Liver (tissue), 9 donors: ENCODE data around the gene PTCD1. TPM values are rescaled to one million over a fixed set of nuclear protein-coding genes. Genes with fewer than 3 reads are reported as not detected.

Experiments
- DNase-seq: peaks from one replicate; pipeline ENCODE4 v3.0.0-alpha.2; 2017; ENCODE audit warnings: low spot score
- H3K27ac ChIP-seq, 2 donors: one replicate each; pipeline ENCODE4 v1.7.0; 2013; ENCODE audit warnings: inconsistent platforms in 2 of 2, low read length in 2 of 2, control low read depth in 1 of 2, low read depth in 1 of 2, mild to moderate bottlenecking in 1 of 2
- H3K27me3 ChIP-seq, 4 donors: one replicate each; pipeline versions ENCODE4 v1.6.1 to v1.7.0; 2013; ENCODE audit warnings: low read length in 3 of 4, inconsistent platforms in 1 of 4, mild to moderate bottlenecking in 1 of 4, moderate library complexity in 1 of 4; ENCODE audit not compliant: control insufficient read depth in 4 of 4, insufficient read depth in 4 of 4
- H3K36me3 ChIP-seq, 4 donors: one replicate each; pipeline versions ENCODE4 v1.6.1 to v1.7.0; 2013; ENCODE audit warnings: low read length in 3 of 4, mild to moderate bottlenecking in 3 of 4, low read depth in 1 of 4, moderate library complexity in 1 of 4; ENCODE audit not compliant: control insufficient read depth in 4 of 4, insufficient read depth in 3 of 4
- H3K4me1 ChIP-seq, 4 donors: one replicate each; pipeline versions ENCODE4 v1.6.1 to v1.7.0; 2013; ENCODE audit warnings: low read length in 3 of 4, mild to moderate bottlenecking in 3 of 4, moderate library complexity in 1 of 4; ENCODE audit not compliant: control insufficient read depth in 4 of 4, insufficient read depth in 4 of 4
- H3K4me3 ChIP-seq, 3 donors: one replicate each; pipeline versions ENCODE4 v1.6.1 to v1.7.0; 2013; ENCODE audit warnings: low read length in 3 of 3, control low read depth in 1 of 3, low read depth in 1 of 3, mild to moderate bottlenecking in 1 of 3
- H3K9ac ChIP-seq, 2 donors: one replicate each; pipeline ENCODE4 v1.7.0; 2013; ENCODE audit warnings: low read length in 2 of 2, mild to moderate bottlenecking in 2 of 2, moderate library complexity in 2 of 2, control low read depth in 1 of 2, low read depth in 1 of 2
- H3K9me3 ChIP-seq, 4 donors: one replicate each; pipeline versions ENCODE4 v1.6.1 to v1.7.0; 2013; ENCODE audit warnings: low read length in 3 of 4; ENCODE audit not compliant: control insufficient read depth in 4 of 4
- CTCF ChIP-seq: fragments of 150-350 bp; IDR thresholded peaks from 2 replicates; pipeline ENCODE4 v1.5.1; 2017; ENCODE audit warnings: improper control_type of control experiment, low read depth, low read length; ENCODE audit not compliant: missing input control
- EGR1 ChIP-seq, 2 donors: IDR thresholded peaks; 2 replicates each; pipeline ENCODE4 v1.6.1; 2016 to 2018; ENCODE audit warnings: antibody characterized with exemption in 2 of 2, low read depth in 2 of 2
- FOXA1 ChIP-seq: IDR thresholded peaks from 2 replicates; pipeline ENCODE4 v1.6.1; 2016; ENCODE audit warnings: antibody characterized with exemption
- FOXA2 ChIP-seq: IDR thresholded peaks from 2 replicates; pipeline ENCODE4 v1.6.1; 2016; ENCODE audit warnings: antibody characterized with exemption
- GABPA ChIP-seq, 2 donors: IDR thresholded peaks in 1 of 2; conservative IDR thresholded peaks in 1 of 2; 2 replicates each; pipeline ENCODE4 v1.6.1; 2016; ENCODE audit warnings: antibody characterized with exemption in 2 of 2, mild to moderate bottlenecking in 1 of 2, moderate library complexity in 1 of 2
- HNF4A ChIP-seq, 2 donors: conservative IDR thresholded peaks; 2 replicates each; pipeline ENCODE4 v1.6.1; 2016; ENCODE audit warnings: antibody characterized with exemption in 2 of 2, mild to moderate bottlenecking in 2 of 2
- HNF4G ChIP-seq: IDR thresholded peaks from 2 replicates; pipeline ENCODE4 v1.6.1; 2016; ENCODE audit warnings: antibody characterized with exemption
- JUND ChIP-seq, 2 donors: IDR thresholded peaks; 2 replicates each; pipeline ENCODE4 v1.6.1; 2016; ENCODE audit warnings: antibody characterized with exemption in 2 of 2
- NR2F2 ChIP-seq: IDR thresholded peaks from 2 replicates; pipeline ENCODE4 v1.6.1; 2016; ENCODE audit warnings: antibody characterized with exemption
- RAD21 ChIP-seq, 2 donors: IDR thresholded peaks; 2 replicates each; pipeline ENCODE4 v1.6.1; 2016; ENCODE audit warnings: antibody characterized with exemption in 2 of 2, mild to moderate bottlenecking in 2 of 2
- REST ChIP-seq: IDR thresholded peaks from 2 replicates; pipeline ENCODE4 v1.6.1; 2016; ENCODE audit warnings: antibody characterized with exemption, mild to moderate bottlenecking
- RXRA ChIP-seq, 2 donors: IDR thresholded peaks; 2 replicates each; pipeline ENCODE4 v1.6.1; 2017 to 2018; ENCODE audit warnings: antibody characterized with exemption in 2 of 2, mild to moderate bottlenecking in 1 of 2
- SP1 ChIP-seq: IDR thresholded peaks from 2 replicates; pipeline ENCODE4 v1.6.1; 2018; ENCODE audit warnings: antibody characterized with exemption, mild to moderate bottlenecking
- TAF1 ChIP-seq: conservative IDR thresholded peaks from 2 replicates; pipeline ENCODE4 v1.6.1; 2016; ENCODE audit warnings: antibody characterized with exemption, mild to moderate bottlenecking
- YY1 ChIP-seq: IDR thresholded peaks from 2 replicates; pipeline ENCODE4 v1.6.1; 2016; ENCODE audit warnings: antibody characterized with exemption, mild to moderate bottlenecking
- WGBS: extraction: QIAGEN DNeasy Blood & Tissue Kit; methylation state at CpG from one replicate; pipeline ENCODE4 v1.1.7; 2013; 5-methylcytosine and 5-hydroxymethylcytosine counted together
- polyA plus RNA-seq, 2 donors: library from polyadenylated mRNA; stranded (reverse) in 1 of 2; unstranded in 1 of 2; fragments of 200-250 nt in 1 of 2; fragments of >200 nt in 1 of 2; fragmentation: Nextera tagmentation in 1 of 2; extraction: Ambion mirVana in 1 of 2; gene quantifications; one replicate each; pipeline versions ENCODE4 v1.2.1 to v1.2.3, GENCODE V29; 2013 to 2015
- total RNA-seq, 2 donors: library from RNA; depleted of rRNA; stranded (reverse); fragments of >200 nt; gene quantifications; one replicate each; pipeline ENCODE4 v1.2.3, GENCODE V29; 2014
- TF ChIP-seq, protein P1 (sequence below): IDR thresholded peaks from 2 replicates; pipeline ENCODE4 v1.6.1; 2016; ENCODE audit warnings: antibody characterized with exemption
- TF ChIP-seq, protein P2 (sequence below): IDR thresholded peaks from 2 replicates; pipeline ENCODE4 v1.6.1; 2016; ENCODE audit warnings: antibody characterized with exemption
- TF ChIP-seq, protein P3 (sequence below): IDR thresholded peaks from 2 replicates; pipeline ENCODE4 v1.6.1; 2016; ENCODE audit warnings: antibody characterized with exemption
- donor health status: healthy.
- donor health status: healthy.
- donor health status: healthy.
- donor health status: healthy.
- donor health status: healthy.

The PTCD1 gene
- total and polyA plus RNA-seq, 4 donors, result 3.1 to 4.3 (median 3.8) TPM

- H3K4me1 ChIP-seq, result peaks cover 7 to 23% (median 14%) of the 10 kb centered on the region in 4 donors
- TF ChIP-seq GABPA (IDR thresholded peaks at IDR 0.05 in 1 of 2, conservative IDR thresholded peaks at IDR 0.05 in 1 of 2) (no peak), TAF1 (no peak), FOXA1 (no peak), CTCF (no peak), NR2F2 (no peak), HNF4G (no peak), EGR1 (IDR thresholded peaks at IDR 0.05; ENCODE audit: low read depth in 2 of 2) (no peak), RAD21 (IDR thresholded peaks at IDR 0.05) (no peak)
- TF ChIP-seq, protein P1, sequence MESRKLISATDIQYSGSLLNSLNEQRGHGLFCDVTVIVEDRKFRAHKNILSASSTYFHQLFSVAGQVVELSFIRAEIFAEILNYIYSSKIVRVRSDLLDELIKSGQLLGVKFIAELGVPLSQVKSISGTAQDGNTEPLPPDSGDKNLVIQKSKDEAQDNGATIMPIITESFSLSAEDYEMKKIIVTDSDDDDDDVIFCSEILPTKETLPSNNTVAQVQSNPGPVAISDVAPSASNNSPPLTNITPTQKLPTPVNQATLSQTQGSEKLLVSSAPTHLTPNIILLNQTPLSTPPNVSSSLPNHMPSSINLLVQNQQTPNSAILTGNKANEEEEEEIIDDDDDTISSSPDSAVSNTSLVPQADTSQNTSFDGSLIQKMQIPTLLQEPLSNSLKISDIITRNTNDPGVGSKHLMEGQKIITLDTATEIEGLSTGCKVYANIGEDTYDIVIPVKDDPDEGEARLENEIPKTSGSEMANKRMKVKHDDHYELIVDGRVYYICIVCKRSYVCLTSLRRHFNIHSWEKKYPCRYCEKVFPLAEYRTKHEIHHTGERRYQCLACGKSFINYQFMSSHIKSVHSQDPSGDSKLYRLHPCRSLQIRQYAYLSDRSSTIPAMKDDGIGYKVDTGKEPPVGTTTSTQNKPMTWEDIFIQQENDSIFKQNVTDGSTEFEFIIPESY, result no peak
- H3K9ac ChIP-seq, result no peak overlapping the region
- H3K4me3 ChIP-seq, result no peak overlapping the region
- H3K9me3 ChIP-seq, result no peaks in the 10 kb centered on the region
- 96% methylated on average over 11 of the region's 11 CpGs for WGBS
- no peak overlapping the region for H3K27ac ChIP-seq
- H3K27me3 ChIP-seq, result no peaks in the 10 kb centered on the region
- no peak for DNase-seq
- H3K36me3 ChIP-seq, result peaks cover 0 to 7% (median 3%) of the 10 kb centered on the region in 4 donors
Observed at GRCh38 chr7:99371376-99371920, 67.2 kb downstream of the PTCD1 start.

GRCh38 chr7:99369767-99370391 is 68.7 kb downstream of the PTCD1 start:
- no peak overlapping the region for H3K9ac ChIP-seq
- peaks cover 4 to 18% (median 7%) of the 10 kb centered on the region in 4 donors for H3K36me3 ChIP-seq
- no peak for DNase-seq
- H3K4me1 ChIP-seq, result peaks cover 3 to 19% (median 13%) of the 10 kb centered on the region in 4 donors
- H3K9me3 ChIP-seq, result no peaks in the 10 kb centered on the region
- no peak overlapping the region for H3K4me3 ChIP-seq
- H3K27me3 ChIP-seq, result no peaks in the 10 kb centered on the region
- WGBS, result 80% methylated on average over 9 of the region's 9 CpGs
- H3K27ac ChIP-seq, result no peak overlapping the region
- no peak for TF ChIP-seq GABPA (IDR thresholded peaks at IDR 0.05 in 1 of 2, conservative IDR thresholded peaks at IDR 0.05 in 1 of 2)
- TF ChIP-seq REST, result no peak
- no peak for TF ChIP-seq JUND (IDR thresholded peaks at IDR 0.05)
- no peak for TF ChIP-seq RAD21 (IDR thresholded peaks at IDR 0.05)
- no peak for TF ChIP-seq TAF1
- no peak for TF ChIP-seq EGR1 (IDR thresholded peaks at IDR 0.05; ENCODE audit: low read depth in 2 of 2)
- TF ChIP-seq FOXA2, result no peak
- TF ChIP-seq, protein P2, sequence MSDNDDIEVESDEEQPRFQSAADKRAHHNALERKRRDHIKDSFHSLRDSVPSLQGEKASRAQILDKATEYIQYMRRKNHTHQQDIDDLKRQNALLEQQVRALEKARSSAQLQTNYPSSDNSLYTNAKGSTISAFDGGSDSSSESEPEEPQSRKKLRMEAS, result no peak
- TF ChIP-seq CTCF, result no peak
- TF ChIP-seq NR2F2, result no peak
- TF ChIP-seq RXRA (IDR thresholded peaks at IDR 0.05), result no peak
- no peak for TF ChIP-seq FOXA1
- TF ChIP-seq HNF4A (conservative IDR thresholded peaks at IDR 0.05), result no peak
- TF ChIP-seq, protein P1, result no peak
- no peak for TF ChIP-seq SP1
- TF ChIP-seq, protein P3, sequence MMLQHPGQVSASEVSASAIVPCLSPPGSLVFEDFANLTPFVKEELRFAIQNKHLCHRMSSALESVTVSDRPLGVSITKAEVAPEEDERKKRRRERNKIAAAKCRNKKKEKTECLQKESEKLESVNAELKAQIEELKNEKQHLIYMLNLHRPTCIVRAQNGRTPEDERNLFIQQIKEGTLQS, result no peak
- no peak for TF ChIP-seq HNF4G
- TF ChIP-seq YY1, result no peak
